Cardiac muscle cell (in vitro differentiated cells and primary cell): ENCODE results near the gene MAD2L1BP. TPM values are rescaled to one million over a fixed set of nuclear protein-coding genes. Genes with fewer than 3 reads are reported as not detected.

ENCODE experiments used
- DNase-seq, 2 donors: peaks; one replicate each; pipeline versions ENCODE4 v3.0.0 to v3.0.0-alpha.2; 2010 to 2017; ENCODE audit warnings: low read depth in 1 of 2, low spot score in 1 of 2
- H3K27ac ChIP-seq: fragments of 200-600 bp; sonication (generic); 2 replicates; pipeline ENCODE4 v1.5.1; 2016
- H3K27me3 ChIP-seq: fragments of 200-600 bp; sonication (generic); 2 replicates; pipeline ENCODE4 v1.6.0; 2016; ENCODE audit warnings: control low read depth
- H3K36me3 ChIP-seq: fragments of 200-600 bp; sonication (generic); 2 replicates; pipeline ENCODE4 v1.5.1; 2016; ENCODE audit warnings: control low read depth
- H3K4me1 ChIP-seq: fragments of 200-600 bp; sonication (generic); 2 replicates; pipeline ENCODE4 v1.8.1; 2017; ENCODE audit warnings: low read depth, mild to moderate bottlenecking, mixed run types
- H3K4me3 ChIP-seq: fragments of 200-600 bp; sonication (generic); 2 replicates; pipeline ENCODE4 v1.5.1; 2016; ENCODE audit warnings: mild to moderate bottlenecking
- H3K9me3 ChIP-seq: fragments of 200-600 bp; sonication (generic); 2 replicates; pipeline ENCODE4 v1.5.1; 2017; ENCODE audit warnings: low read depth, mild to moderate bottlenecking, control low read depth
- polyA plus RNA-seq: library from polyadenylated mRNA; unstranded; fragments of >200 nt; fragmentation: Nextera tagmentation; extraction: Ambion mirVana; gene quantifications from 2 replicates; pipeline ENCODE4 v1.2.1, GENCODE V29; 2016
- total RNA-seq: library from RNA; depleted of rRNA; stranded (reverse); fragments of >200 nt; gene quantifications from 2 replicates; pipeline ENCODE4 v1.2.3, GENCODE V29; 2016
- TF ChIP-seq, protein P1 (sequence below): IDR thresholded peaks from 2 replicates; pipeline ENCODE4 v1.5.1; 2012; ENCODE audit warnings: low read depth, mild to moderate bottlenecking, low read length

The MAD2L1BP gene
- total and polyA plus RNA-seq, 2 experiments from 2014 or later, result 34.0 to 53.7 TPM

DNA sequence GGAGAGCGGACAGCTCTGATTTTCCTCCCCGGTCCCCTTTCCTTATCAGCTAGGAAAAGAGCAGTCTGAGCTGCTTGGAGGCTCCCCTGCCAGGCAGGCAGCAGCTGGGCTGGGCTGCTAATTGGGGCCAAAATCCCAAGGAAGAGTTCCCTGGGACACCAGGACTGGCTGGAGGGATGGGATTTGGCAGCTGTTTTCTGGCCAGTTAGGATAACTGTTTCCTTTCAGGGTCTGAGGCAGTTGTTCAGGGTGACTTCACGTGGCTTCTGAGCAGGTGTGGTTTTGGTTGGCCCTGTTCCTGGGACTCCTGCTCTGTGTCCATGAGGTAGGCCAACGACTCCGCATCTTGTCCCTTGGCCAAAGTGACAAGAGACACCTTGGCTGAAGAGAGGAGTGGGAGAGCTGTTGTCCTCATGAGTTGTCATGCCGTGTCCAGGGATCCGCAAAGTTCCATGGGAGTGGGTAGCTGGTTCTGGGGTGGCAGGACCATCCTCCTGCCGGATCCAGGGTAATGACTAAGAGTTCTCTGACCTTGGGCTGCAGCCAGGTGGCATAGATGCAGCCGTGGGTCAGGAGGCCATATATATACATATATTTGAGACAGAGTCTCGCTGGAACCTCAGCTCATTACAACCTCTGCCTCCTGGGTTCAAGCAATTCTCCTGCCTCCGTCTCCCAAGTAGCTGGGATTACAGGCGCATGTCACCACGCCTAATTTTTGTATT lies 30.7 kb downstream of the MAD2L1BP start:
- H3K9me3 ChIP-seq, result no peaks in the 10 kb centered on the region
- TF ChIP-seq, protein P1, sequence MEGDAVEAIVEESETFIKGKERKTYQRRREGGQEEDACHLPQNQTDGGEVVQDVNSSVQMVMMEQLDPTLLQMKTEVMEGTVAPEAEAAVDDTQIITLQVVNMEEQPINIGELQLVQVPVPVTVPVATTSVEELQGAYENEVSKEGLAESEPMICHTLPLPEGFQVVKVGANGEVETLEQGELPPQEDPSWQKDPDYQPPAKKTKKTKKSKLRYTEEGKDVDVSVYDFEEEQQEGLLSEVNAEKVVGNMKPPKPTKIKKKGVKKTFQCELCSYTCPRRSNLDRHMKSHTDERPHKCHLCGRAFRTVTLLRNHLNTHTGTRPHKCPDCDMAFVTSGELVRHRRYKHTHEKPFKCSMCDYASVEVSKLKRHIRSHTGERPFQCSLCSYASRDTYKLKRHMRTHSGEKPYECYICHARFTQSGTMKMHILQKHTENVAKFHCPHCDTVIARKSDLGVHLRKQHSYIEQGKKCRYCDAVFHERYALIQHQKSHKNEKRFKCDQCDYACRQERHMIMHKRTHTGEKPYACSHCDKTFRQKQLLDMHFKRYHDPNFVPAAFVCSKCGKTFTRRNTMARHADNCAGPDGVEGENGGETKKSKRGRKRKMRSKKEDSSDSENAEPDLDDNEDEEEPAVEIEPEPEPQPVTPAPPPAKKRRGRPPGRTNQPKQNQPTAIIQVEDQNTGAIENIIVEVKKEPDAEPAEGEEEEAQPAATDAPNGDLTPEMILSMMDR, result no peak
- H3K27ac ChIP-seq, result no peak overlapping the region
- peaks cover 2% of the 10 kb centered on the region for H3K36me3 ChIP-seq
- no peak overlapping the region for H3K4me3 ChIP-seq
- DNase-seq, result no peak
- H3K4me1 ChIP-seq, result peaks cover 34% of the 10 kb centered on the region
- H3K27me3 ChIP-seq, result no peaks in the 10 kb centered on the region

DNA sequence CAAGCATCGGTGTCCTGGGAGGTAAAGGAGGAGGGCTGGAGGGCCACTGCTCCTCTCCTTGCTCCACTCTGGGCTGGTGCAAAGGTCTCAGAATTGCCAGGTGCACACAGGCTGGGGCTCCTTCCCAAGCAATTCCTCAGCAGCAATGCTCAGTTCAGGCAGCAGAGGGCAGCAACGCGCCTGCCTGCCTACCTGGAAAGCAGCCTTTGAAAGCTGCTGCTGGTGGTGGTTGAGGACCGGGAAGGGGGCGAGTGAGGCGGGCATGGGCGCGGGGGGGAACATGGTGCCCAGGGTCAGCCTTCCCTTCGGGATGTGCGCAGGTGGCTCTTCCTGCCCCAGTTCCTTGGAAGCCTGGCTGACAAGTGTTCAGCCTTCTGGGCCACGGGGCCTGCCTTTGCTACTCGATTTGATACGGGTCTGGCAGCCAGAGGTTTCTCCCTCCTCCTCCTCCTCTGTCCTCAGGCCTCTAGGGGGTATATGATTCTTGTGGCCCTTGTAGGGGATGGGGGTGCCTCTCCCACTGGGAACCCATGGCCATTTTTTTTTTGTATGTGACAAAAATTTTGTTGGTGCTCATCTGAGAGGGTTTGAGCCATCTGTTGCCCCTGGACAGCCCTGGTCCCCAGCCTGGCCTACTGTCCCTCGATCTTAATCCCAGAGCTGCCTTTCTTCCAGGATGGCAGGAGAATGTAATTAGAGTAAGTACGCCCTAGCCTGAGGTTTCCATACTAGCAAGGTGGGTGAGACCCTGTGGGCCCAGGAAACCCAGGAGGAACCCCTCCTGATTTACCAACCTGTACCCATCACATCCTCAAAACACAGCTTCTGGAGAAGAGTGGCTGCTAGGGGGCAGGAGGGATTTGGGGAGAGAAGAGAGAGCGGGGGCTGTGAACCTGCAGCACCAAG lies 31.9 kb downstream of the MAD2L1BP start:
- Histone ChIP-seq H3K4me3 (no peak overlapping the region), H3K27me3 (no peaks in the 10 kb centered on the region), H3K36me3 (peaks cover 5% of the 10 kb centered on the region), H3K4me1 (peaks cover 34% of the 10 kb centered on the region), H3K9me3 (no peaks in the 10 kb centered on the region), H3K27ac (peak overlapping the region; percentile 79)
- DNase-seq, result peak; percentile 77 to 79
- TF ChIP-seq, protein P1, result peak; percentile 95

DNA sequence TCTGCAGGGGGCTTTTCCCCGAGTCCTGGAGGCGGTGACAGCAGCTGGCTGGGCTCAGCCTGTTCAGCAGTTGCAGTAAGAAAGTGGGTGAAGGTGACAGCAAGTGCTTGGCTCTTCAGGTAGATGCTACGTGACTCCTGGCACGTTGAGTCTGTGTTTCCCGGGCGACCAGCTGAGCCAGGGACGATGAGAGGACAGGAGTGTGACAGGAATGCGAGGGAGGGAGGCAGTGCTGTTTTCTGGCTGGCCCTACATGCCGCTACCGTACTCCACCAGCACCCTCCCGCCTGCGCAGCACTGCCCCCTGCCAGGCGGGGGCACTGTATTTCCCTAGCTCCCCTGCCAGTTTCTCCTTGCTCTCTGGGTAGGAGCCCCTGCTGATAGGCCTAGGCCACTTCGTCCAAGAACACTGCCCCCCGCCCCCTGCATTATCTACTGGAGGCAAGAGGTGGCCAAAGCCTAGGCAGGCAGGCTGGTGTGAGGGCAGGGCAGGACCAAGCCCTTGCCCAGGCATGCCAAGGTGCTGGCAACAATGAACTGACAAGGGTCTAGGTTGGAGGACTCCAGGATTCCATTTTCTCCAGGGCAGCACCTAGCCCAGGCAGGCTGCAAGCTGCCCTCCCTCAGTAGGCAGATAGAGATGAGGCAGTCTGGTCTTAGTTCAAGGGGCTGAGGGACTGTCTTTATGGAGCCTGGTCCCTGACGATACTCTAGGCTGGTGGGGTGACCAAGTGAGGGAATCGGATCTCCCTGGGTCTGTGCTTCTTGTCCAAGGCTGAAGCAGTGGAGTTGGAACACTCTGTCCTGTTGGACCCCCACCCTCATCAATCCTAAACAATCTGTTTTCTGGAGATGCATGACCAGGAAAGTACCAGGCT lies 32.8 kb downstream of the MAD2L1BP start:
- H3K27me3 ChIP-seq, result no peaks in the 10 kb centered on the region
- peak; percentile 71 to 89 for DNase-seq
- H3K27ac ChIP-seq, result peak overlapping the region; percentile 86
- no peak overlapping the region for H3K4me3 ChIP-seq
- H3K4me1 ChIP-seq, result peaks cover 34% of the 10 kb centered on the region
- peaks cover 5% of the 10 kb centered on the region for H3K36me3 ChIP-seq
- TF ChIP-seq, protein P1, result peak; percentile 75
- no peaks in the 10 kb centered on the region for H3K9me3 ChIP-seq

DNA sequence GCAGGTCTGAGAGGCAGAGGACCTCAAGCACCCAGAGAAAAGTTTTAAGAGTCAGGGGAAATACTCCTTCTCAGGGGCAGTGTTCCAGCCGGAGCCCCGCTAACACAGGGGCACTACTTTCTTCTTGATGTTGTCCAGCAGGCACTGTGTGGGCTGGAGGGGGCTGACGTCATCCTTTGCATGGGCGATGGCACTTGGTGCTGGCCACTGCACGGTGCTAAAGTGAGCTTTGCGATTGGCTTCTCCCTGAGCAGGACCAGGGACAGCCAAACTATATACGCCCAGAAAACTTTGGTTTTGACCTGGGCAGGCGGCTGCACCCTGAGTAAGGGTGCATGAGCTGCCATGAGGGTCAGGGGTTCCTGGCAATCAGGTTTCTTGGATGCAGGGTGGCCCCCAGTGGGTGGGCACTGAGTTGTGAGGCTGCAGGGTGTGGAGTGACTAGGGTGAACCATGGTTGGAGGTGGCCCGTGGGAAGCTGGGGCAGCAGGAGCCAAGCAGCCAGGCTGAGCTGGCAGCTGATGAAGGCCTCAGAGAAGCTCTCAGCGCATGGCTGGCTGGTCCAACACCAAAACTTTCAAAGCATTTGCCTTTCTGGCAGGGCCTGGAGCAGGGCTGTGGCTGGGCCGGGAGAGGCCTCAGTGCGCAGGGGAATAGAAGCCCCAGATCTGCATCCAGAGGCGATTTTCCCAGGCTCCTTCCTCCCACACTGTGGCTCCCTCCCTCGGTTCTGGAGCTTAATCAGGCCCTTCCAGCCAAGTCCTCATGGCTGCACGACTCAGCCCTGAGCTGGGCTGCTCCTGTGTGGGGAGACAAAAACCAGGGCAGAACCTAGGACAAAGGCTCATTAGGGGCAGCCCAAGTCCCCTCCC lies 33.6 kb downstream of the MAD2L1BP start:
- H3K27me3 ChIP-seq, result no peaks in the 10 kb centered on the region
- TF ChIP-seq, protein P1, result no peak
- no peaks in the 10 kb centered on the region for H3K9me3 ChIP-seq
- no peak overlapping the region for H3K4me3 ChIP-seq
- H3K36me3 ChIP-seq, result peaks cover 7% of the 10 kb centered on the region
- peak; percentile 11 to 76 for DNase-seq
- peak overlapping the region; percentile 86 for H3K27ac ChIP-seq
- H3K4me1 ChIP-seq, result peaks cover 34% of the 10 kb centered on the region
